GM12892 (cell line): Measurements from ENCODE around the gene PDE4A. TPM values are rescaled to one million over a fixed set of nuclear protein-coding genes. Genes with fewer than 3 reads are reported as not detected.
"Not testable (repeated sequence)": the region's sequence is repeated elsewhere in the genome, so short reads cannot be mapped to it uniquely, and the experiment has no call there.

ENCODE experiments used
- DNase-seq: peaks from one replicate; pipeline ENCODE4 v3.0.0; 2011; ENCODE audit not compliant: insufficient read length
- FAIRE-seq: peaks from 2 replicates; lab custom pipeline; 2011; peaks lifted over from hg19 to GRCh38; lab: Jason Lieb, UNC
- POLR2A ChIP-seq: IDR thresholded peaks from 2 replicates; pipeline ENCODE4 v1.6.1; 2011; ENCODE audit warnings: low read depth, low read length, control low read depth
- POLR2AphosphoS5 ChIP-seq: IDR thresholded peaks from 2 replicates; pipeline ENCODE4 v1.6.1; 2011; ENCODE audit warnings: low read depth, low read length, control low read depth
- TAF1 ChIP-seq: IDR thresholded peaks from 2 replicates; pipeline ENCODE4 v1.6.1; 2011; ENCODE audit warnings: low read depth, mild to moderate bottlenecking, control low read depth, low read length, borderline replicate concordance
- polyA plus RNA-seq: library from polyadenylated mRNA; unstranded; fragments of >200 nt; gene quantifications from one replicate; pipeline ENCODE4 v1.2.1, GENCODE V29; 2012; ENCODE audit warnings: missing spikeins, inconsistent platforms; ENCODE audit not compliant: missing spikeins

PDE4A gene
- 4.5 TPM for polyA plus RNA-seq

DNA sequence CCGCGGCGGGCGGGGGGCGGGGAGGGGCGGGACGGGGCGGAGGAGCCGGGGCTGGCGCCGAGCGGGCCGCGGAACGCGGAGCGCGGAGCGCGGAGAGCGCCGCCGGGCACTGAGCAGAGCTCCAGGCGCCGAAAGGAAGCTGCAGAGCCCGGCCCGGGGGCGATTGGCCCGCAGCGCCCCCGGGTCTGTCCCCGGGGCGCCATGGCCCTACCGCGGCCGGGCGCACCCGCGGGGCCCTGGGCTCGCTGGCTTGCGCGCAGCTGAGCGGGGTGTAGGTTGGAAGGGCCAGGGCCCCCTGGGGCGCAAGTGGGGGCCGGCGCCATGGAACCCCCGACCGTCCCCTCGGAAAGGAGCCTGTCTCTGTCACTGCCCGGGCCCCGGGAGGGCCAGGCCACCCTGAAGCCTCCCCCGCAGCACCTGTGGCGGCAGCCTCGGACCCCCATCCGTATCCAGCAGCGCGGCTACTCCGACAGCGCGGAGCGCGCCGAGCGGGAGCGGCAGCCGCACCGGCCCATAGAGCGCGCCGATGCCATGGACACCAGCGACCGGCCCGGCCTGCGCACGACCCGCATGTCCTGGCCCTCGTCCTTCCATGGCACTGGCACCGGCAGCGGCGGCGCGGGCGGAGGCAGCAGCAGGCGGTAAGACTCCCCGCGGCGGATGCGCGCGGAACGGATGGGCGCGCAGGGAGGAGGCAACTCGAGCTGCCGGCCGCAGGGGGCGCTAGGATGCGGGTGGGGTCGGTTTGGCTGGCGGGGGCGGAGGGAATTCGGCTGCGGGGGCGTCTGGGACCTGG, at the start of gene PDE4A:
PDE4A (plus strand) TSS at position 95 of the 796 bp plus-strand sequence; CDS start at position 322, 227 bp downstream.
- FAIRE-seq (no peak), DNase-seq (no peak)

DNA sequence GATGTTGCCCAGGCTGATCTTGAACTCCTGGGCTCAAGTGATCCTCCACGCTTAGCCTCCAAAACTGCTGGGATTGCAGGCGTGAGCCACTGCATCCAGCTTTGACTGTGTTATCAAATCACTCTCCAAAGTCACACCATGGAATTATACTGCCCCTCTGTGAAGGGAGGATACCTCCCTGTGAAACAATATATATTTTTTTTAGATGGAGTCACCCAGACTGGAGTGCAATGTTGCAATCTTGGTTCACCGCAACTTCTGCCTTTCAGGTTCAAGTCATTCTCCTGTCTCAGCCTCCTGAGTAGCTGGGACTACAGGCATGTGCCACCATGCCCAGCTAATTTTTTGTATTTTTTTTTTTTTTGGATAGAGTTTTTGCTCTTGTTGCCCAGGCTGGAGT, 47.6 kb upstream of the PDE4A start:
- DNase-seq (no peak), FAIRE-seq (no peak)
- TF ChIP-seq POLR2A = no peak
- no peak for TF ChIP-seq POLR2AphosphoS5
- no peak for TF ChIP-seq TAF1

More for the DNA sequence above, at the start of gene PDE4A:
- no peak for TF ChIP-seq POLR2AphosphoS5
- TF ChIP-seq POLR2A = no peak
- no peak for TF ChIP-seq TAF1

DNA sequence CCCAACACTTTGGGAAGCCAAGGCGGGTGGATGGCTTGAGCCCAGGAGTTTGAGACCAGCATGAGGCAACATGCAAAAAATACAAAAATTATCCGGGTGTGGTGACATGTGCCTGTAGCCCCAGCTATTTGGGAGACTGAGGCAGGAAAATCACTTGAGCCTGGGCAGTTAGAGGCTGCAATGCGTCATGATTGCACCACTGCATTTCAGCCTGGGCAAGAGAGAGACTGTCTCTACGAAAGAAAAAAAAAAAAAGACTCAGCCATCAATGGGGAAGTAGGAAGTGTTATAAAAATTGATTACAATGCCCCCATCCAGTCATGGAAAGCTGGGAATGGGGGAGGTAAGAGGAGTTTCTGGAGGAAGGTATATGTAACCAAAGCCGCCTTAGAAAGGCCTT, 45.4 kb upstream of the PDE4A start:
- DNase-seq (no peak), FAIRE-seq (no peak)
- TF ChIP-seq POLR2A (no peak), TAF1 (no peak), POLR2AphosphoS5 (no peak)

DNA sequence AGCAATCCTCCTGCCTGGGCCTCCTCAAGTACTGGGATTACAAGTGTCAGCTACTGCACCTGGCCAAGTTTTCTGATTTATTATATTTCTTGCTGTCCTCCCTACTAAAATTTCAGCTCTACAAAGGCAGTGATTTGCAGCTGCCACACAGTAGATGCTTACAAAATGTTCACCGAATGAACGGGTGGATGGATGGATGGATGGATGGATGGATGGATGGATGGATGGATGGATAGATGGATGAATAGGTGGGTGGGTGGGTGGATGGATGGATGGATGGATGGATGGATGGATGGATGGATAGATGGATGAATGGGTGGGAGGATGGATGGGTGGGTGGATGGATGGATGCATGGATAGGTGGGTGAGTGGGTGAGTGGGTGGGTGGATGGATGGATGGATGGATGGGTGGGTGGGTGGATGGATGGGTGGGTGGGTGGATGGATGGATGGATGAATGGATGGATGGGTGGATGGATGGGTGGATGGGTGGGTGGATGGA, 43.1 kb upstream of the PDE4A start:
- FAIRE-seq, DNase-seq: not testable (repeated sequence)

DNA sequence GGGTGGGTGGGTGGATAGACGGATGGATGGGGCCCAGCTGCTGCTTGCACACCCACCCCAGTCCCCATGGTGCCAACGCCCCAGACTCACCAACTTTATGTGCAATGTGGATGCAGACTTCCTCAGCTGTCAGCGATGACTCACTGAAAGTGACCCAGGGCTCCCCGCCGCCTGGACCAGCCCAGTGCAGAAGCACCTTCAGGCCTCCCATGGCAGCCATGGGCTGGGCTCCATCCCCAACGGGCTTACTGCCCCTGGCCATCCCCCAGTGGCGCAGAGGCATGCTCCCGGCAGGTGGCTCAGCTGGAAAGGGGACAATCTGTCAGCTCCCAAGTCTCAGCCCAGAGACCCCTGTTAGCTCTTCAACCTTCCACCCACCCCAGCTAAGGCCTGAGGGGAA, 42.2 kb upstream of the PDE4A start:
- no peak for FAIRE-seq
- TF ChIP-seq POLR2AphosphoS5 (no peak), TAF1 (no peak), POLR2A (no peak)
- DNase-seq = no peak

DNA sequence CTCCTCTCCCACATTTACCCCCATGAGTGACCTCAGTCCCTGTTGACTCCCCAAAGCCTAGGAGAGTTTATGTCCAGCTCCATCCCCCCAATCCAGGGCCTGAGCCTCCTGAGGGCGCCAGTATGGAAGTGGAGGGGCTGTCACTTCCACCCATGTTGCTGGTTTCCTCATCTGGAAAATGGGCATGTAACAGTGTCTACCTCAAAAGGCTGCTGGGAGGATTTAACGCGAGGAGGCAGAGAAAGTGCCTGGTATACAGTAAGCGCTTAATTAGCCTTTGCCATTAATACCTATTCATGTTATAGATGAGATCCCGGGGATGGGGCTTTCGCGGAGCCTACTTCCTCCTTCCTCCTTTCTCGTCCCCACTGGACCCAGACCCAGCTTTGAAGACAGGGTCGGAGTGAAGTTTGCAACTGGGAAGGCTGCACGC, 40.4 kb upstream of the PDE4A start:
- peak; percentile 38 for DNase-seq
- TF ChIP-seq POLR2AphosphoS5 = no peak
- TF ChIP-seq TAF1 = no peak
- no peak for TF ChIP-seq POLR2A
- FAIRE-seq = peak; percentile 74

DNA sequence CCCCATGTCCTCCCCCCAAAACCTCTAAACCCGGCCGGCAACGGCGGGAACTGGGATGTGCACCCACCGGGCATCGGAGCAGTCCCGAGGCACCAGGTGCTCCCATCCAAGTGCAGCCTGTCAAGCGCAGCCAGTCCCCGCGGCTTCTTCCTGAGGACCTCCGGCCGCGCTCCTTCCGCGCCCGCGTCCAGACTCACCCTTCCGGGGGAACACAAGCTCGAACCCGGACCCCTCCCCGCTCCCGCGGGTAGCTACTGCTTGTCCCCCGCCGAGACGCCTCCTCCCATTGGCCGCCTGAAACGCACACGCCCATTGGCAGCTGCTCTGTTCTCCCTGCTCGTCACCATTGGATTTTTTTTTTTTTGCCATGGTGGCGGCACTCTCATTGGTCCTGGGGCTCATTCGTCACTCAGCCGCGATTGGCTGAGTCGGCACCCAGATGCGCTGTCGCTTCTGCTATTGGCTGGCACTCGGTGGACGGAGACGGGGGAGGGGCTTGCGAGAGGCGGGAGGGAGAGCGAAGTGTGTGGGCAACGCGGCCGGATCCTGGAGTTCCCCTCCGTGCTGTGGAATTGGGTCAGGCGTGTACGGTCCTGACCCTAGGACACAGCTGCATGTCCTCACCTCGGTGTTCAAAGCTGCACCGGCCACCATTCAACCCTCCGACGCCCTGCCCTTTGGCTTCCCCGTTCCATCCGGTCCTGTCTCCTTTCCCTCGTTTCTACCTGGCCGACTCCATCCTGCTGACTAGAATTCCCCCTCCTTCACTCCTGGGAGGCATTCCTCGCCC, 39.8 kb upstream of the PDE4A start, which contains the start of gene TYK2:
TYK2 (minus strand) TSS at position 260 of the 790 bp plus-strand sequence. CDS start 2,166 bp downstream, outside the sequence.
- DNase-seq (peak; percentile 100), FAIRE-seq (peak; percentile 99)
- peak; percentile 79 for TF ChIP-seq POLR2A
- TF ChIP-seq TAF1 = peak; percentile 69
- TF ChIP-seq POLR2AphosphoS5 = peak; percentile 88

DNA sequence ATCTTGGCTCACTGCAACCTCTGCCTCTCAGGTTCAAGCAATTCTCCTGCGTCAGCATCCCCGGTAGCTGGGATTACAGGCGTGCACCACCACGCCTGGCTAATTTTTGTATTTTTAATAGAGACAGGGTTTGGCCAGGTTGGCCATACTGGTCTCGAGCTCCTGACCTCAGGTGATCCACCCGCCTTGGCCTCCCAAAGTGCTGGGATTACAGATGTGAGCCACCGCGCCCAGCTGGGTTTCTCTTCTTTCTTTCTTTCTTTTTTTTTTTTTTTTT, 37.2 kb upstream of the PDE4A start:
- FAIRE-seq, DNase-seq: not testable (repeated sequence)

DNA sequence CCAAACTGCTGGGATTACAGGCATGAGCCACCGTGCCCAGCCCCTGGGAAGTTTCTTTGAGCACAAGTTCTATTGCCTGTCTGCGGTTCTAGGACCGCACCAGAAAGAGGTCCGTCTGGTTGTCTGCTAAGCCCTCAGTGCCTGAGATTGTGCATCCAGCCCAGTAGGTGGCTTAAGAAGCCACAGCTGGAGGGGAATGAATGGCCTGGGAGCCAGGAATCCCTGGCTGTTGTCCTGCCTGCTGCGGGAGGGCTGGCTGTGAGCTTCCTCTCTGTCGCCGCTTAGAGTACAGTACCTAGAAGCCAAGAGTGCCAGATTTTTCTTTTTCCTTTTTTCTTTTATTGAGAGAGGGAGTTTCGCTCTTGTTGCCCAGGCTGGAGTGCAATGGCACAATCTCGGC, 35.8 kb upstream of the PDE4A start:
- FAIRE-seq (no peak), DNase-seq (no peak)
- TF ChIP-seq TAF1 (no peak), POLR2A (no peak), POLR2AphosphoS5 (no peak)

DNA sequence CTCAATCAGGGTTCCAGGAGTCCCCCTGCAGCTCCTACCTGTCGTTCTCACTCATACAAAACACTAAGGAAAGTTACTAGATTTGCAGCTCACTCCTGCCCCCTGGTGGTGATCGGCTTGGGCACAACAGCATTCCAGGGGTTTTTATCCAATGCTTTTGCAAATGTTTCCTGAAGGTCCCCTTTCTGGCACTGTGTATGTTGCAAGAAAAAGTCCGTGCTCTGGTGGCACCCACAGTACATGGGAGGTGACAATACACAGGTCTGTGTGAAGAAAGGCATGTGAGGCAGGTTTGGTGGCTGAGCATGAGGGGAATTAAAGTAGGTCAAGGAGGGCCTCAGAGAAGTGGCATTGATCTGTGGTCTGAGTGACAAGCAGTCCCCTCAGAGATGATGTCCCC, 31.4 kb upstream of the PDE4A start:
- DNase-seq (no peak), FAIRE-seq (peak; percentile 87)

DNA sequence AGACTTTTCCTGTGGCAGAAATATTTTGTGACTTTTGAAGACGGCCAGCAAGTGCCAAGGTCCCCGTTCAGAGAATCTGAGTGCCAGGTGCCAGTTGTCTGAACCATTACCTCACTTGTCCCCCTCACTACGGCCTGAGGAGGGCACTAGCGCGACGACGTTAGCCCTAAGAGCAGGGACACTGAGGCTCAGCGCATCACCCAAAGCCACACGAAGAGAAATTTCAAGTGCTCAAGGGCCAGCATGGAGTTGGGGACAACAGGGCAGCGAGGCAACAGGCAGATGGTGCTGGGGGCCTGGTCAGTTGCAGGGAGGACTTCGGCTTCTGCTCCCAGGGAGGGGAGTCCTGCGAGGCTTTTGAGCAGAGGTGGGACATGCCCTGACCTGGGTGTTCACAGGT, 30.5 kb upstream of the PDE4A start:
- DNase-seq (no peak), FAIRE-seq (no peak)
- TF ChIP-seq TAF1 = no peak
- peak; percentile 29; the same call in 1 of the 2 replicates for TF ChIP-seq POLR2AphosphoS5

More for the DNA sequence above, 31.4 kb upstream of the PDE4A start:
- TF ChIP-seq TAF1 (no peak), POLR2AphosphoS5 (no peak; the same call in 1 of the 2 replicates), POLR2A (no peak)

DNA sequence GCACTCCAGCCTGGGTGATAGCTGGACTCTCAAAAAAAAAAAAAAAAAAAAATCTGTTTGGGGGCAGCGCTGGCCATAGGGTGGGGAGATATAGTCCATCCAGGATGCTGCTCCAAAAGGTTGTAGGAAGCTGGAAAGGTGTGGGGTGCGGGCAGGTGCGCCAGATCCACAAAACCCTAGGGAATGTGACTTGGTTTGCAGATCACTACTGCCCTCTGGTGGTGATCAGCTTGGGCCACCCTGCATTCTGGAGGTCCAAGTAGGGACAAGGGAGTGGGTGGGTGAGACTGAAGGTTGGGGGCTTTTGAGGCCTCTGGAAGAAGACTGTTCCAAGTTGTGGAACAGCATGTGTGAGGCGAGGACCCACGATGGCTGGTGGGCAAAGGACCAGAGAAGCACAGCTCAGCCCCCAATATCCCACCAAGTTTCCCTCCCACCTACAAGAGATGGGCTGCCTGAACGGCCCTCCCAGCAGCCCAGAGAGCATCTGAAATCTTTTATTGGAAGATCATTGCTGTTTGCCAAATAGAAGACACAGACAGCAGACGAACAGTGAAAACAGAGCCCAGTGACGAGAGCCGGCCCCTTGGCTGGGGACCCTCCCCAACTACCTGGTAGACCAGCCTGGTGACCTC, 29.6 kb upstream of the PDE4A start:
- DNase-seq (no peak), FAIRE-seq (peak; percentile 91)

DNA sequence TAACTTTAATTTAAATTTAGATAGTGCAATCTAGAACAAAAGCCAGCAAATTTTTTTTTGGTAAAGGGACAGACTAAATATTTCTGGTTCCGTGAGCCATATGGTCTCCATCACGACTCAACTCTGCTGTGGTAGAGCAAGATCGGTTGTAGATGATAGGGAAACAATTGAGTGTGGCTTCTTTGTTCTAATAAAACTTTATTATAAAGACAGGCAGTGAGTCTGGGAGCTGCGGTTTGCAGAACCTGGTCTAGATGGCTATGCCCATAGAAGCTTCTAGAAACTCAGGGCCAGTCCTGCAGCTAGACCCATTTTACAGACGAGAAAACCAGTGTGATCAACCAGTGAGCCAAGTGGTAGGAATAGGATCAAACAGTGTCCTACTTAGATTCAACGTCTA, 28.2 kb upstream of the PDE4A start:
- no peak for FAIRE-seq
- DNase-seq = no peak
- TF ChIP-seq POLR2AphosphoS5 (no peak), POLR2A (no peak), TAF1 (no peak)

More for the DNA sequence above, 29.6 kb upstream of the PDE4A start:
- no peak for TF ChIP-seq TAF1
- peak; percentile 67 for TF ChIP-seq POLR2AphosphoS5
